Parathyroid adenoma (tissue), 2 donors: ENCODE data around the gene PIEZO1.
"Not testable (repeated sequence)": the region's sequence is repeated elsewhere in the genome, so short reads cannot be mapped to it uniquely, and the experiment has no call there.

Source experiments
- H2AFZ ChIP-seq: fragments of 300-600 bp; sonication (generic); one replicate; pipeline ENCODE4 v1.7.0; 2017; ENCODE audit warnings: antibody characterized with exemption, mild to moderate bottlenecking
- H3K27ac ChIP-seq: fragments of 300-600 bp; sonication (generic); one replicate; pipeline ENCODE4 v1.7.0; 2017
- H3K27me3 ChIP-seq: fragments of 300-600 bp; sonication (generic); one replicate; pipeline ENCODE4 v1.7.0; 2017; ENCODE audit warnings: low read length; ENCODE audit not compliant: control insufficient read depth, insufficient read depth
- H3K36me3 ChIP-seq: fragments of 300-600 bp; sonication (generic); one replicate; pipeline ENCODE4 v1.7.0; 2017; ENCODE audit warnings: low read length; ENCODE audit not compliant: control insufficient read depth, insufficient read depth
- H3K4me1 ChIP-seq: fragments of 300-600 bp; sonication (generic); one replicate; pipeline ENCODE4 v1.7.0; 2017; ENCODE audit warnings: control low read depth
- H3K4me2 ChIP-seq: fragments of 300-600 bp; sonication (generic); one replicate; pipeline ENCODE4 v1.7.0; 2017; ENCODE audit warnings: low read length
- H3K4me3 ChIP-seq: fragments of 300-600 bp; sonication (generic); one replicate; pipeline ENCODE4 v1.7.0; 2017; ENCODE audit warnings: low read depth, low read length
- H3K79me2 ChIP-seq: fragments of 300-600 bp; sonication (generic); one replicate; pipeline ENCODE4 v1.7.0; 2017; ENCODE audit warnings: control low read depth
- H3K9ac ChIP-seq: fragments of 300-600 bp; sonication (generic); one replicate; pipeline ENCODE4 v1.7.0; 2017; ENCODE audit warnings: mild to moderate bottlenecking
- H3K9me3 ChIP-seq: fragments of 300-600 bp; sonication (generic); one replicate; pipeline ENCODE4 v1.7.0; 2017; ENCODE audit warnings: low read length; ENCODE audit not compliant: control insufficient read depth
- TF ChIP-seq, protein P1 (sequence below): fragments of 300-600 bp; sonication (generic); IDR thresholded peaks from one replicate; pipeline ENCODE4 v1.7.0; 2017; ENCODE audit warnings: antibody characterized with exemption, mild to moderate bottlenecking
- donor health status: primary hyperparathyroidism.

PIEZO1 gene

DNA sequence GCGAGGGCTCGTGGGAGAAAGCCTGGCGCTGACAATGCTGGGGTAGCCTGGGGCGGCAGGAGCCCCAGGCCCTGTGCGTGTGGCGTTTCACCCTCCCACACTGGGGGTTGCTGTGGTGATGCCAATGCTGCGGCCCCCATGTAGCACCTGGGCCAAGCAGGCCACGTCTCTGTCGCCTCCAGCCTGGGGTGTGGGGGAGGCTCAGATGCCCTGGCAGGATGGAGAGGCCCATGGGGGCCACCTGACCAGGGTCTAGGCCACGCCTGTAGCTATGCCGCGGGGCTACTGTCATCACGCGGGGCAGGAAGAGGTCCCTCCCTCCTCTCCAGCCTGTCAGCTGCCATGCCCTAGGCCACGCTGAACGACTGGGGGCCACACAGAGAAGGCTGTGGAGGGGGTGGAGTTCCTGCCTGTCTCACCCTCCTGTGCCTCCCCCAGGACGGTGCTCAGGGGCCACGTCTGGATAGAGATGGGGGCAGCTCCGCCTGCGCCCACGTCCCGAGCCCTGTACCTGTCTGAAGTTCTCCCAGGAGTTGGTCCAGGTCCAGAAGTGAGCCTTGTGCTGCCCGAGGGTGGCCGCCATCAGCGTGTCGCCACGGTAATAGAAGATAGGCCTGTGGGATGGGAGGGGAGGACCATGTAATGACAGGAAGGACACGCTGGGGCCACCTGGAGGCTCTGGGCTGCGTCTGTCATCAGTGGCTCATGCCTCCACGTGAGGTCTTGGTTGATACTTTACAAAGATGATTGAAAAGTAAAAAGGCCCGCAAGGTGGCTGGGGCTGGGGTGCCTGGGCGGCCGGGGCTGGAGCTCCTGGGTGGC lies 39.4 kb upstream of the PIEZO1 start:
- Histone ChIP-seq H2AFZ (no peak overlapping the region), H3K9ac (no peak overlapping the region), H3K4me1 (no peaks in the 10 kb centered on the region), H3K27ac (no peak overlapping the region), H3K27me3 (no peaks in the 10 kb centered on the region), H3K9me3 (no peaks in the 10 kb centered on the region), H3K79me2 (no peaks in the 10 kb centered on the region), H3K36me3 (no peaks in the 10 kb centered on the region), H3K4me2 (no peak overlapping the region), H3K4me3 (no peak overlapping the region)
- TF ChIP-seq, protein P1, sequence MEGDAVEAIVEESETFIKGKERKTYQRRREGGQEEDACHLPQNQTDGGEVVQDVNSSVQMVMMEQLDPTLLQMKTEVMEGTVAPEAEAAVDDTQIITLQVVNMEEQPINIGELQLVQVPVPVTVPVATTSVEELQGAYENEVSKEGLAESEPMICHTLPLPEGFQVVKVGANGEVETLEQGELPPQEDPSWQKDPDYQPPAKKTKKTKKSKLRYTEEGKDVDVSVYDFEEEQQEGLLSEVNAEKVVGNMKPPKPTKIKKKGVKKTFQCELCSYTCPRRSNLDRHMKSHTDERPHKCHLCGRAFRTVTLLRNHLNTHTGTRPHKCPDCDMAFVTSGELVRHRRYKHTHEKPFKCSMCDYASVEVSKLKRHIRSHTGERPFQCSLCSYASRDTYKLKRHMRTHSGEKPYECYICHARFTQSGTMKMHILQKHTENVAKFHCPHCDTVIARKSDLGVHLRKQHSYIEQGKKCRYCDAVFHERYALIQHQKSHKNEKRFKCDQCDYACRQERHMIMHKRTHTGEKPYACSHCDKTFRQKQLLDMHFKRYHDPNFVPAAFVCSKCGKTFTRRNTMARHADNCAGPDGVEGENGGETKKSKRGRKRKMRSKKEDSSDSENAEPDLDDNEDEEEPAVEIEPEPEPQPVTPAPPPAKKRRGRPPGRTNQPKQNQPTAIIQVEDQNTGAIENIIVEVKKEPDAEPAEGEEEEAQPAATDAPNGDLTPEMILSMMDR: no peak

DNA sequence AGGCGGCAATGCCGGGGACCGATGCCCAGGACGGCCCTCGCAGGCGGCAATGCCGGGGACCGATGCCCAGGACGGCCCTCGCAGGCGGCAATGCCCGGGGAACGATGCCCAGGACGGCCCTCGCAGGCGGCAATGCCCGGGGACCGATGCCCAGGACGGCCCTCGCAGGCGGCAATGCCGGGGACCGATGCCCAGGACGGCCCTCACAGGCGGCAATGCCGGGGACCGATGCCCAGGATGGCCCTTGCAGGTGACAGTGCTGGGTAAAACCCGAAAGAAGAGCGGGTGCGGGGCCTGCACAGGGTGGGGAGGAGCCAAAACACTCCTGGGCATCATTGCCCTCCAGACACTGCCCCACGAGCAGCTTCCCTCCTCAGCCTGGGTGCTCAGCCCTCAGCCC lies 38.6 kb upstream of the PIEZO1 start:
- H3K4me3 ChIP-seq, H2AFZ ChIP-seq, H3K79me2 ChIP-seq, H3K9ac ChIP-seq, H3K4me1 ChIP-seq, H3K4me2 ChIP-seq, H3K27me3 ChIP-seq, H3K9me3 ChIP-seq, H3K27ac ChIP-seq, H3K36me3 ChIP-seq: not testable (repeated sequence)

DNA sequence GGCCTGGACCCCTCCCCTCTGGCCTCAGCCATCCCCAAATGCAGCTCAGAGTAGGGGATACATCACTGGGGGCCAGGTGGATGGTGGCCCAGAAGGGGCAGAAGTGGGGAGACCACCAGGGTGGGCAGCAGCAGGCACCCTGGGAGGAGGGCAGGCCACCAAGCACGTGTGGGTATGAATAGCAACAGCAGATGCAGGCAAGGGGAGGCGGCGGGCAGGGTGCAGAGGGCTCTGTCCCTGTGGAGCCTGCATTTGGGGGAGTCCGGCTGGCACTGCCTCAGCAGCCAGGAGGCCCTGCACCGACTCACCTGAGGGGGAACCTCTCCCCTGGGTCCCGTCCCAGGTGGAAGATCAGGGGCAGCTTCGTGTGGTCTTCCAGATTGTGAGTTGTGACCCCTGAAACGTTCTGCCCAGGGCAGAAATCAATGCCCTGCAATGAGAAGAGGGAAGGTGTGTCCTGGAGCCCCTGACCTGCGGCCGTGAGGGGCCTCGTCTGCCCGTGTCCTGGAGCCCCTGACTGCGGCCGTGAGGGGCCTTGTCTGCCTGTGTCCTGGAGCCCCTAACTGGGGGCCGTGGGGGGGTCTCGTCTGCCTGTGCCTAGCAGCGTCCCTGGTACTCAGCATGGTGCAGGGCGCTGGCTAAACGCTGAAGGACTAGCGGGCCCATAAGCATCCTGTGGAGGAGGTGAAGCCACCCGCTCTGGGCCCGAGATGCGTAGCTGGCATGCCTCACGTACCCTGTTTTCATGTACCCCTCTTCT lies 37.4 kb upstream of the PIEZO1 start:
- no peak overlapping the region for H2AFZ ChIP-seq
- H3K27ac ChIP-seq: no peak overlapping the region
- H3K79me2 ChIP-seq: no peaks in the 10 kb centered on the region
- no peaks in the 10 kb centered on the region for H3K36me3 ChIP-seq
- H3K27me3 ChIP-seq: no peaks in the 10 kb centered on the region
- H3K4me2 ChIP-seq: no peak overlapping the region
- TF ChIP-seq, protein P1: no peak
- H3K4me3 ChIP-seq: no peak overlapping the region
- no peaks in the 10 kb centered on the region for H3K4me1 ChIP-seq
- H3K9me3 ChIP-seq: no peaks in the 10 kb centered on the region
- no peak overlapping the region for H3K9ac ChIP-seq

GRCh38 chr16:88821168-88821850 lies 36.3 kb upstream of the PIEZO1 start:
- TF ChIP-seq, protein P1: no peak
- no peaks in the 10 kb centered on the region for H3K36me3 ChIP-seq

GRCh38 chr16:88820385-88821025 lies 35.5 kb upstream of the PIEZO1 start:
- H3K27me3 ChIP-seq: no peaks in the 10 kb centered on the region
- H3K27ac ChIP-seq: no peak overlapping the region

More at GRCh38 chr16:88821168-88821850, 36.3 kb upstream of the PIEZO1 start:
- Histone ChIP-seq H3K9me3 (no peaks in the 10 kb centered on the region), H2AFZ (no peak overlapping the region), H3K79me2 (no peaks in the 10 kb centered on the region), H3K27ac (no peak overlapping the region), H3K4me2 (no peak overlapping the region), H3K27me3 (no peaks in the 10 kb centered on the region), H3K9ac (no peak overlapping the region), H3K4me3 (no peak overlapping the region), H3K4me1 (no peaks in the 10 kb centered on the region)

More at GRCh38 chr16:88820385-88821025, 35.5 kb upstream of the PIEZO1 start:
- no peaks in the 10 kb centered on the region for H3K36me3 ChIP-seq
- no peaks in the 10 kb centered on the region for H3K9me3 ChIP-seq
- no peaks in the 10 kb centered on the region for H3K4me1 ChIP-seq
- TF ChIP-seq, protein P1: no peak
- H3K4me2 ChIP-seq: no peak overlapping the region
- no peak overlapping the region for H3K9ac ChIP-seq
- no peak overlapping the region for H3K4me3 ChIP-seq
- H3K79me2 ChIP-seq: no peaks in the 10 kb centered on the region
- H2AFZ ChIP-seq: no peak overlapping the region
